Central memory CD8-positive, alpha-beta T cell (primary cell): ENCODE data around the gene MED6.

Source experiments
- ATAC-seq: fragments of 150-1000 bp; cut with Tn5 transposase; replicated peaks from 2 replicates; pipeline ENCODE4 v1.10.0; 2022; ENCODE audit warnings: mild to moderate bottlenecking, moderate FRiP score, moderate number of reproducible peaks; ENCODE audit not compliant: poor library complexity, severe bottlenecking; ENCODE audit errors: extremely low read depth
- DNase-seq, 2 donors: peaks; one replicate each; pipeline ENCODE4 v3.0.0; 2021; ENCODE audit warnings: low spot score in 2 of 2
- H3K27ac Mint-ChIP-seq: one replicate; pipeline ENCODE4 v1.8.0; 2022; ENCODE audit warnings: low read depth, mild to moderate bottlenecking, moderate library complexity, mixed read lengths
- H3K27me3 Mint-ChIP-seq: one replicate; pipeline ENCODE4 v1.8.0; 2022; ENCODE audit warnings: mixed read lengths
- H3K36me3 Mint-ChIP-seq: one replicate; pipeline ENCODE4 v1.8.0; 2022; ENCODE audit warnings: mild to moderate bottlenecking, moderate library complexity, mixed read lengths; ENCODE audit not compliant: insufficient read depth
- H3K4me1 Mint-ChIP-seq: one replicate; pipeline ENCODE4 v1.8.0; 2022; ENCODE audit warnings: mixed read lengths
- H3K4me3 Mint-ChIP-seq: one replicate; pipeline ENCODE4 v1.8.0; 2022; ENCODE audit warnings: mild to moderate bottlenecking, moderate library complexity, mixed read lengths
- H3K9me3 Mint-ChIP-seq: one replicate; pipeline ENCODE4 v1.8.0; 2022; ENCODE audit warnings: mixed read lengths

The MED6 gene

DNA sequence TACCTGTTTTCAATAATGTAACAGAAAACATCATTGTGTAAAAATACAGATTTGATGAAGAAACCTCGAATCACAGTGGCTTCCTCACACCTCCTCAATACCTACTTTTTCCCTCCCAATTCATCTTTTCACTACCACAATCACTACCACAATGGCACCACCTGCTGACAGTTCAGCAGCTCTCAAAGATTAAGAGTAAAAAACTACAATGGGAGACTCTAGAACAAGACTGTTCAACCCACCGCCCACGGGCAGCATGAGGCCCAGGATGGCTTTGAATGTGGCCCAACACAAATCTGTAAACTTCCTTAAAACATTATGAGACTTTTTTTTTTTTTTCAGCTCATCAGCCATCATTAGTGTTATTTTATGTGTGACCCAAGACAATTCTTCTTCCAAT lies 15.2 kb downstream of the MED6 start:
- no peaks in the 10 kb centered on the region for H3K4me1 Mint-ChIP-seq
- no peak for ATAC-seq
- DNase-seq: no peak
- no peaks in the 10 kb centered on the region for H3K27me3 Mint-ChIP-seq
- H3K9me3 Mint-ChIP-seq: no peaks in the 10 kb centered on the region
- H3K4me3 Mint-ChIP-seq: no peak overlapping the region
- H3K27ac Mint-ChIP-seq: peak overlapping the region; percentile 20
- H3K36me3 Mint-ChIP-seq: peaks cover 61% of the 10 kb centered on the region

DNA sequence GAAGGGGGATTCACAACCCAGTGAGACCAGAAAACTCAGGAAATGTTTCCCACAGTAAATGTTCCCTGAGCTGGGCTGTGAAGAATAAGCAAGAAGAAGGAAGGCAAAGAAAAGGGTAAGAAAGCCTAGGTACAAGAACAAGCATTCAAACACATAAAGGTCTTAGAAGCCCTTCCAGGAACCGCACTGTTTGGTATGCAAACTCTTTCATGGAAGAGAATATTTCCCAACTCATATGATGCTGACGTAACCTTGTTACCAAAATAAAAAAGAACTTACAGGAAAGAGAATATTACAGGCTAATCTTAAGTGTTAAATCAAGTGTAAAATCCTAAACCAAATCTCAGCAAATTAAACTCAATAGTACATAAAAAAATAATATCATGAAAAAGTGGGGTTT lies 23.6 kb downstream of the MED6 start:
- Mint-ChIP-seq H3K27ac (no peak overlapping the region), H3K9me3 (no peaks in the 10 kb centered on the region), H3K4me1 (peaks cover 7% of the 10 kb centered on the region), H3K36me3 (peaks cover 16% of the 10 kb centered on the region), H3K4me3 (no peak overlapping the region), H3K27me3 (no peaks in the 10 kb centered on the region)
- DNase-seq (no peak), ATAC-seq (no peak)

DNA sequence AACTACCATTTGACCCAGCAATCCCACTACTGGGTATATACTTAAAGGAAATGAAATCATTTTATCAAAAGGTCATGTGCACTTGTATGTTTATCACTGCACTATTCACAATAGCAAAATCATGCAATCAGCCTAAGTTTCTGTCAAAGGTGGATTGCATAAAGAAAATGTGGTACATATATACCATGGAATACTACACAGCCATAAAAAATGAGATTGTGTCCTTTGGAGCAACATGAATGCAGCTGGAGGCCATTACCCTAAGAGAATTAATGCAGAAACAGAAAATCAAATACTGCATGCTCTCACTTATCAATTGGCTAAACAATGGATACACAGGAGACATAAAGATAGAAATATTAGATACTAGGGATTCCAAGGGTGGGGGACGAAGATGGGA lies 27.4 kb downstream of the MED6 start:
- no peak overlapping the region for H3K4me3 Mint-ChIP-seq
- H3K9me3 Mint-ChIP-seq: no peaks in the 10 kb centered on the region
- peaks cover 38% of the 10 kb centered on the region for H3K4me1 Mint-ChIP-seq
- no peaks in the 10 kb centered on the region for H3K27me3 Mint-ChIP-seq
- DNase-seq (no peak), ATAC-seq (no peak)
- no peak overlapping the region for H3K27ac Mint-ChIP-seq
- peaks cover 18% of the 10 kb centered on the region for H3K36me3 Mint-ChIP-seq

DNA sequence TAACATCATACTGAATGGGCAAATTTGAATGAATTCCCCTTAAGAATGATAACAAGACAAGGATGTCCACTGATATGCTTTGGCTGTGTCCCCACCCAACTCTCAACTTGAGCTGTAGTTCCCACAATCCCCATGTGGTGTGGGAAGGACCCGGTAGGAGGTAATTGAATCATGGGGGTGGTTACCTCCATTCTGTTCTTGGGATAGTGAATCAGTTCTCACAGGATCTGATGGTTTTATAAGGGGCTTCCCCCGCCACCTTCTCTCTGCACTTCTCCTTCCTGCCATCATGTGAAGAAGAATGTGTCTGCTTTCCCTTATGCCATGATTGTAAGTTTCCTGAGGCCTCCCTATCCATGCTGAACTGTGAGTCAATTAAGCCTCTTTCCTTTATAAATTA lies 29.3 kb downstream of the MED6 start:
- peaks cover 43% of the 10 kb centered on the region for H3K4me1 Mint-ChIP-seq
- H3K27ac Mint-ChIP-seq: no peak overlapping the region
- DNase-seq (no peak), ATAC-seq (no peak)
- H3K4me3 Mint-ChIP-seq: no peak overlapping the region
- peaks cover 3% of the 10 kb centered on the region for H3K9me3 Mint-ChIP-seq
- H3K27me3 Mint-ChIP-seq: no peaks in the 10 kb centered on the region
- H3K36me3 Mint-ChIP-seq: peaks cover 23% of the 10 kb centered on the region

DNA sequence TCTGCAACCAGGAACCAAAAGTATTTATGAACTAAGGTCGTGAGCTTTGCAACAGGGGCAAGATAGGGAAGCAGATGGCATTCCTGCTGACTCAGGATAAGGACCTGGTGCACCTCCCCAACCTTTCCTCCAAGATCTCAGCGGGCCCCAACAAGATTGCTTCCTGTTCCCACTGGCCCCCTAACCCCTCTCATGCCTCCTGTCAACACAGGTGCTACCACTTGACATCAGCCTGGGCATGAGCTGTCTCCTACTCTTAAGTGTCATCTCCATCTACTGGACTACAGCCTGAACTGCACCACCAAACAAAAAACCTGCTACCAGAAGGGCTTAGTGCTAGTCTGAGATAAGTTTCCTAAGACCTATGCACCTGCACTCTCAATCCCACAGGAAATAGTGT lies 32.7 kb downstream of the MED6 start:
- DNase-seq (no peak), ATAC-seq (no peak)
- Mint-ChIP-seq H3K36me3 (peaks cover 35% of the 10 kb centered on the region), H3K9me3 (peaks cover 6% of the 10 kb centered on the region), H3K27ac (no peak overlapping the region), H3K27me3 (no peaks in the 10 kb centered on the region), H3K4me3 (no peak overlapping the region), H3K4me1 (peaks cover 43% of the 10 kb centered on the region)

DNA sequence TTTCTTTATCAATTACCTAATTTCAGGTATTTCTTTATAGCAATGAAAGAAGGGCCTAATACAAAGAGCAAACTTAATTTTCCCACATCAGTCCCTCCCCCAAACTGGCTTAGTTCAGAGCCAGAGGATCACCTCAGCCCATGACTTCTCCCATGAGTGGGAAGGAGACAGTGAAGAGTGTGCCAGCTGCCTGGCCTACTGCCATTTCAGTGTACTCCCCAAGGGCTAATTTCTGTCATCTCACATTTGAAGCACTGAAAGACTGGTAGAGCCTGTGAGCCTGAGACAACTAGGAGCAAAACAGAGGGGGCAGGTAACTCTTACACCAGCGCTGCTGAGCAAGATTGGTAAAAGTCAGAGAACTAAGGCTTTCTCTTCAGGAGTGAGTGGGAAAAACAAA lies 36.6 kb downstream of the MED6 start:
- no peak for ATAC-seq
- no peak overlapping the region for H3K27ac Mint-ChIP-seq
- H3K27me3 Mint-ChIP-seq: no peaks in the 10 kb centered on the region
- peaks cover 8% of the 10 kb centered on the region for H3K4me1 Mint-ChIP-seq
- peaks cover 6% of the 10 kb centered on the region for H3K9me3 Mint-ChIP-seq
- no peak overlapping the region for H3K4me3 Mint-ChIP-seq
- DNase-seq: no peak
- H3K36me3 Mint-ChIP-seq: peaks cover 25% of the 10 kb centered on the region

DNA sequence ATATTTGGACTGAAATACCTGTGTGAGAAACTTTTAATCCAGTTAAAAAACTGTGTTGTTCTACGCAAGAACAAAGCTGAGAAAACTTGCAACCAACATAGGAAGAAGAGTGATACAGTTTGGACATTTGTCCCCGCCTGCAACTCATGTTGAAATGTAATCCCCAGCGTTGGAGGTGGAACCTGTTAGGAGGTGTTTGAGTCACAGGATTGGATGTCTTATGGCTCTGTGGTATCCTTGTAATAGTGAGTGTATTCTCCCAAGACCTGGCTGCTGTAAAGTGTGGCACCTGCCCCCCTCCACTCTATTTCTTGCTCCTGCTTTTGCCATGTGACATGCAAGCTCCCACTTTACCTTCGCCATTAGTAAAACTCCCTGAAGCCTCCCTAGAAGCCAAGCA lies 37.0 kb downstream of the MED6 start:
- H3K27me3 Mint-ChIP-seq: no peaks in the 10 kb centered on the region
- H3K4me3 Mint-ChIP-seq: no peak overlapping the region
- H3K4me1 Mint-ChIP-seq: peaks cover 8% of the 10 kb centered on the region
- ATAC-seq: no peak
- DNase-seq: no peak
- peaks cover 24% of the 10 kb centered on the region for H3K36me3 Mint-ChIP-seq
- H3K27ac Mint-ChIP-seq: no peak overlapping the region
- H3K9me3 Mint-ChIP-seq: peaks cover 6% of the 10 kb centered on the region

DNA sequence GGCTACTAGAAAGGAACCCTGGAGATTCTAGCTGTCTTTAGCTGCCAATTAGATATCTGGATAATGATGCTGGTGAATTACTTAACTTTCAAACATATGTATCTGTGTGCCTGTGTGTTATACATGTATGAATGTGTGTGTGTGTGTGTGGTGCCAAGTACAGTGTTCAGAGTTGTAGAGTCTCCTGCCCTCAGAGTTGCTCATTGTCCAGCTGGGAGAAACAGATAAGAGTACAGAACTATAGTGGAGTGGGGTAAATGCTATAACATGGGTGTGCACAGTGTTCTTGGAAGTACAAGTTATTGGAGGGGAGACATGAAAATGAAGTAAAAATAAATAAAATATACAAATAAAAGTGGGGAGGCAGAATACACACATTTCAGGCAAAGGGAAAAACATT lies 42.1 kb downstream of the MED6 start:
- Mint-ChIP-seq H3K36me3 (peaks cover 7% of the 10 kb centered on the region), H3K4me1 (no peaks in the 10 kb centered on the region), H3K9me3 (no peaks in the 10 kb centered on the region), H3K4me3 (no peak overlapping the region), H3K27me3 (no peaks in the 10 kb centered on the region), H3K27ac (no peak overlapping the region)
- DNase-seq (no peak), ATAC-seq (no peak)

DNA sequence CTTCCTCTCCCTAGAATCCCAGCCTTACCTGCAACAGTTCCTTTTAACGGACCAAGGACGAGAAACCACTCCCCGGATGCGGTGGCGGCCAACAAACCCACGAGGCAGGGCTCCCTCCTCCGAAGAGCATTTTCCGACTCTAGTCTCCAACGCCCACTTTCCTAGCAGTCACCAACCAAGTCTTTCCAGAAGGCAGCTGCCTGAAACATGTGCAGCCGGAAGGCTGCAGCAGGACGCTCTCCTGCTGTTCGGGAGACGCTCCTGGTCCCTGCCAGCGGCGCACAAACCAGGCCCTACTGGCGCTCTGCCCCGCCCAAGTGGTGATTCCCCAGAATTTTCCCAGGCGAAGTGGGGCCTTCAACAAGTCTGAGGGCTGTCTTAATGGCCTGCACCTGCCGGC lies 44.6 kb downstream of the MED6 start:
- no peak for DNase-seq
- ATAC-seq: no peak
- Mint-ChIP-seq H3K36me3 (no peaks in the 10 kb centered on the region), H3K4me3 (no peak overlapping the region), H3K27me3 (no peaks in the 10 kb centered on the region), H3K9me3 (no peaks in the 10 kb centered on the region), H3K4me1 (no peaks in the 10 kb centered on the region), H3K27ac (no peak overlapping the region)

DNA sequence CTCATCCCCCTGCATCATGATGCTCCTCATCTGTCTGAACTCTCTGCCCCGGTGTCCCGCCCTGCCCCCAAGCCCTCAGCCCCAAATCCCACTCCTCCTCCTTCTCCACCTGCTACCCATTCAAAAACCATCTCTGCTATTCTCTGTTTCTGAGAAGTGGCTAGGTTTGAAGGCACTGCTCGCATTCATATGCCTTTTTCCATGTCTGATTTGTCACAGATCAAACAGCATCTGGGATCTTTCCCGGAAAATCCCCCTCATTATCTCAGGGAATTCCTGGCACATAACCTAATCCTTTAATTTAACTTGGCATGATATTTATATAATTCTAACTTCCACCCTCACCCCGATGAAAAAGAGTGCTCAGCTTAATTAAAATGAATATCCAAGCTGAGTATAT lies 62.4 kb downstream of the MED6 start:
- Mint-ChIP-seq H3K4me1 (peaks cover 27% of the 10 kb centered on the region), H3K27me3 (no peaks in the 10 kb centered on the region), H3K9me3 (peaks cover 3% of the 10 kb centered on the region), H3K4me3 (no peak overlapping the region), H3K36me3 (no peaks in the 10 kb centered on the region), H3K27ac (no peak overlapping the region)
- DNase-seq: no peak
- no peak for ATAC-seq

DNA sequence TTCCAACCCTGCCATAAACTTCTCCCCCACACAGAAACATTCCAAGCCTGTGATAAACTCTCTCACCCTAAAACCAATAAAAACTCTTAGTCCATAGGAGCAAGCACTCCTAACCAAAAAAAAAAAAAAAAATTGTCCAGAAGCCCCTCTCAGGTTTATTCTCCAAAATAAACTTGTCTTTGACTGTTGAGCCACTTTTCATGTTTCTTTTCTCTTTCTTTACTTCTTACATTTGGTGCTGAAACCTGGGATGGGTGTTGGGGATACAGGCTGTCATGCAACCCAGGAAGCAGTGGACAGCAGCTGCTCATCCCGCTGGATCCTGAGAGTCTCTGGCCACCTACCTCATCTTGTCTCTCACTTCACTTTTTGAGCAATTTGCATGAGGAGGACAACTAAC lies 63.6 kb downstream of the MED6 start:
- Mint-ChIP-seq H3K36me3 (no peaks in the 10 kb centered on the region), H3K27me3 (no peaks in the 10 kb centered on the region), H3K27ac (no peak overlapping the region), H3K9me3 (peaks cover 8% of the 10 kb centered on the region), H3K4me1 (peaks cover 27% of the 10 kb centered on the region), H3K4me3 (no peak overlapping the region)
- no peak for ATAC-seq
- DNase-seq: no peak

DNA sequence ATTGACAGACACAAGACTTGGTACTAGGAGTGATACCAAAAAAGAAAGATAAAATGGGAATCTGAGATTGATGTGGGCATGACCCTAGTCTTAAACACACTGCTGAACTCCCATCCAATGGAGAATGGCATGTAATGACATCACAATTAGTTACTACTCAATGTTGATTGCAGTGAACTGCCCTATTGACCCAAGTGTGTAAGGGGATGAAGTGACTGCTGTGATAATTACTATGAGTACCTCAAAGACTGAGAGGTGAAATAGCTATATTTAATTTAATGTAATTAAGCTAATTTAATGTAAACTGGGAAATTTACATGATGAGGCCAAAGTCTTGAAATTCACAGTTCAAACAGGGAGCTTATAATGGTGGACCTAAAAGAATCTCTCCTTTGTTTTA lies 65.6 kb downstream of the MED6 start, which contains the start of gene ADAM20:
TSS of gene ADAM20 (minus strand) at position 101 of the 400 bp plus-strand sequence. CDS start 10,247 bp downstream, outside the sequence.
- H3K4me3 Mint-ChIP-seq: no peak within 1 kb of the TSS
- no peak for ATAC-seq
- H3K27me3 Mint-ChIP-seq: no peaks in the 10 kb centered on the region
- DNase-seq: no peak
- H3K27ac Mint-ChIP-seq: no peak within 1 kb of the TSS
- peaks cover 24% of the 10 kb centered on the region for H3K4me1 Mint-ChIP-seq
- H3K36me3 Mint-ChIP-seq: no peaks in the 10 kb centered on the region
- peaks cover 8% of the 10 kb centered on the region for H3K9me3 Mint-ChIP-seq
